HS-5 (cell line): Measurements from ENCODE around the gene LGALS9.

ENCODE experiments used
- DNase-seq: peaks from one replicate; pipeline ENCODE4 v3.0.0-alpha.2; 2012; ENCODE audit warnings: low read depth

Gene LGALS9

DNA sequence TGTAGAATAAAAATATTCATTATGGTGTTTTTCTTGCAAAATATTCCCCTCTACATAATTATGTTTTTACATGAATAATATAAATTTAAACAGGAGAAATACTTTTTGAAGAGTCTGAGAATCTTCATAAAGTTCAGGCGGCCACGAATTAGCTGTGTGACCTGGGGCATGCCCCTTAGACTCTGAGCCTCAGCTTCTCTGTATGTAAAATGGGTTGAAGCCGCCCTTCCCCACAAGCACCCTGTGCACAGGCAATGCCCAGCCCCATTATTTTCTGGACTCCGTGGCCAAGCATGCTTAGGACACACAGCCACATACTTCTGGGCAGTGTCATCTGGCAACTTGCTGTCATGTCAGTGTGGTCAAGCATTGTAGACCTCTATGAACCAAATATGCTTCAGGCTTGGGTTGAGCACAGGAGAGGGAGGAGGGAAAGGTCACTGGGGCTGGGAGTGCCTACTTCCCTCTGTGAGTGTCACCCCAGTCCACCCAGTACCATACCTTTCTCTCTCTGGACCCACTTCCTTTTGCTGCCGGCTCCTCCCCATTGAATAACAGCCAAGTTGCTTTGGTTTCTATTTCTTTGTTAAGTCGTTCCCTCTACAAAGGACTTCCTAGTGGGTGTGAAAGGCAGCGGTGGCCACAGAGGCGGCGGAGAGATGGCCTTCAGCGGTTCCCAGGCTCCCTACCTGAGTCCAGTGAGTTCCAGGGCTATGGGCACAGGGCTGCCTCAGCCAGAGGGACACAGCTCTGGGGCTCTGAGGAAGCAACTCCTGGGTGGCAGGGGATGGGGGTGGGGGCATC lies at the start of gene LGALS9:
Gene LGALS9, plus strand, starts transcription at position 582 of the 804 bp plus-strand sequence. Its CDS starts 78 bp downstream, at position 660.
- no peak for DNase-seq

DNA sequence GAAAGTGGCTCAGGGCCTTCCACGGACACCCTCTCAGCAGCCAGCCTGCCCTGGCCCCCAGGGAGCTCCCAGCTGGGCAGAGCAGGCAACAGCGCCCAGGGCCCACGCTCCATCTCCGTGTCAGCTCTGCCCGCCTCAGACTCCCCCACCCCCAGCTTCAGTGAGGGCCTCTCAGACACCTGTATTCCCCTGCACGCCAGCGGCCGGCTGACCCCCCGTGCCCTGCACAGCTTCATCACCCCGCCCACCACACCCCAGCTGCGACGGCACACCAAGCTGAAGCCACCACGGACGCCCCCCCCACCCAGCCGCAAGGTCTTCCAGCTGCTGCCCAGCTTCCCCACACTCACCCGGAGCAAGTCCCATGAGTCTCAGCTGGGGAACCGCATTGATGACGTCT lies 48.3 kb upstream of the LGALS9 start:
- DNase-seq: no peak

DNA sequence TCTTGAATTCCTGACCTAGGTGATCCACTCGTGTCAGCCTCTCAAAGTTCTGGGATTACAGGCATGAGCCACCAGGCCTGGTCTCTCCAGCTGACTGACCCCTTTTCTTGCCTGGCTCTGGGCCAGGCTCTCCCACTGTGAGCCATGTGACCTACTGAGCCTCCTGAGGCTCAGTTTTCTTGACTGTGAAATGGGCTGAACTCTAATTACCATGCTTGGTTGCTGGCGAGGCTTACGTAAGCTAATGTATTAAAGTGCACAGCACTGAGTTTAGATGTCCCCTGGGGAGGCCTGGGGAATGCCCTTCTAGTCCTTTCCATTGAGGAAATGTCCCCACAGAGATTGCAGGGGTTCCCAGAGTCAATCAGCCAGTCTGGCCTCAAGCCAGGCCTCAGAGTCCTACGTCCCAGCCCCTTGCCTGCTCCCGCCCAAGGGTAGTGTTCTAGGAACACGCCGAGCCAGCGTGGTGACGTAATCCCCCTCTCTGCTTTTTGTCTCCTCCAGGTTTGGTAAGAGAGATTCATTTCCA lies 45.8 kb upstream of the LGALS9 start:
- DNase-seq: no peak

DNA sequence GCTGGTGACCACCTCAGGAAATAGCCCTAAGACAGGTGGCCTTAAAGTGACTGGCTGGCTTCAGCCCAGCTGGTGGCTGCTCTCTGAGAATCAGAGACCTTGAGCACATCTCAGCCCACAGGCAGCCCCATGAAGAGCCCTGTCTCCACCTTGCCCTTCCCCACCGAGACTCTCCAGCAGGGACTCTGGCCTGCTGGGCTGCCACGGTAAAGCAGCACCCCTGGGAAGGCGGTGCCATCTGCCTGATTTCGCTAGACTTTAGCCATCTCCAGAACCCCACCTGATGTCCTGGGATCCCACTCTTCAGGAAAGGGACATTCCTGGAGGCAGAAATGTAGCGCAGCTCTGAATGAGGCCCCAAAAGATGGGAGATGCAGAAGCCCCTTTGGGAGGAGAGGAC lies 45.2 kb upstream of the LGALS9 start:
- no peak for DNase-seq

DNA sequence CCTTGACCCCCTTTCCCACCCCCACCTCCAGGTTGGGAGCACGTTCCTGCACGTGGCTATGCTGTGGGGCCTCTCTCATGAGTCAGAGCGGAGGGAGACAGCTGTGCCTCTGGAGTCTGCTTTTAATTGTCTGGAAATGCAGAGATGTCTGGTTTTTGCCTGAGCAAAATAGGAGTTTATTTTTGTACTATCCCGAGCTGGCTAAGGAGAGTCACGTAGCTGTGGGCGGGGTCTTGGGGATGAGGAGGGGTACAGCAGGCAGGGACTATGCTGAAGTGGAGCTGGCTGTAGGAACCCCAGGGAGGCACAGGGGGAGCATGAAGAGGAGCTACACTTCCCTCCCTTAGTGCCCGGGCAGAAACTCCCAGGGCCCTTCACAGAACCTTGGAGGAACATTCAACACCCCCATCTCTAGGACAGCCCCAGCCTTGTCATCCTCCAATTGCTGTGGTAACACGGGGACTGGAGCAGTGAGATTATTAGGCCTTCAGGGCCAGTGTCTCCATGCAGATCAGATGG lies 44.7 kb upstream of the LGALS9 start:
- DNase-seq: no peak

DNA sequence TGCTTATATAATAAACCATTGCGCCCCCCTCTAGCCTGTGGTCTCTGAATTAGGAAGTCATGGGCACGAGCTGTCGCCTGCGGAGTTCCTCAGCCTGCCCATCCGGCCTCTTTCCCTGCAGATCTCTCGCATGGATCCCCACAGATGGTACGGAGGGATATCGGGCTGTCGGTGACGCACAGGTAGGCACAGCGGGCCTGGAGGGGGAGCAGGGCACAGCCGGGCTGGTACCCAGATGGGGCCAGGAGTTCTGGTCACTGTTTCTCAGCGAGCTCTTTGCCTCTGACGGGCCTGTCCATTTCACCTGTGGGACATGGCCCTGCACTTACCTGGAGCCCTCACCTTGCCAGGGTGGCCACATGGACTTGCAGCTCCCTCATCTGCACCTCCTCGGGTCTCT lies 42.6 kb upstream of the LGALS9 start:
- no peak for DNase-seq

DNA sequence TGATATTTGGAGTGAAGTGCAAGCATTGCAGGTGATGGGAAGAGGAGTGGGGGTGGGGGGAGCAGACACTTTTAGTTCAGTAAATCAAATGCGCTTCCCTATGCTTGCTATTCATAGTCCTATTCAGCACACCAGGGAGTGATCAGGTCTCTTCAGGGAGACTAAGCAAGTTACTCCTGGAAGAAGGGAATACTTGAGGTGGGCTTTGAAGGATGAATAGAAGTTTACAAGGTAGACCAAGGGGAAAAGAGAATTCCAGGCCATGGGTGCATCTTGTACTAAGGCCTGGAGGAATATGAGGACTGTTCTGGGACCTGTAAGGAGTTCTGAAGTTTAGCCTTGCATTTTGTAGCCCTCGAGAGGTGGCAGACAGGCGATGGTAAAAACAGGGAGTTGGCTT lies 40.1 kb upstream of the LGALS9 start:
- DNase-seq: no peak

DNA sequence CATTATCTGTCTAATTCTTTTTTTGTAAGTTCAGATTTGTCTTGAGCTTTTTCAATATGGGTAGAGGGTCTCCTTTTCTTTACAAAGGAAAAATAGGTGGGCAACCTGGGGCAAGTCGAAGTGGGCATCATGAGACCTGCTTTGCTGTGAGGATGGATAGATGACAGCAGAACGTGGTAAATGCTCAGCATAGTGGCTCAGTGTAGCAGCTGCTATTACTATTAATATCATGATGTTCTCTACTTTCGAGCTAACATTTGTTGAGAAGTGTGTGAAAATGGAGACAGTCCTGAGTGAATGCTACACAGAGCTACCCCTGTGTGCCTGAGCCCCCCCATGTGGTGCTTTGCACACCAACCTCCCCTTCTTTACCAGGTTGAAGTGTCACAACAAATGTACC lies 39.0 kb upstream of the LGALS9 start:
- DNase-seq: no peak

DNA sequence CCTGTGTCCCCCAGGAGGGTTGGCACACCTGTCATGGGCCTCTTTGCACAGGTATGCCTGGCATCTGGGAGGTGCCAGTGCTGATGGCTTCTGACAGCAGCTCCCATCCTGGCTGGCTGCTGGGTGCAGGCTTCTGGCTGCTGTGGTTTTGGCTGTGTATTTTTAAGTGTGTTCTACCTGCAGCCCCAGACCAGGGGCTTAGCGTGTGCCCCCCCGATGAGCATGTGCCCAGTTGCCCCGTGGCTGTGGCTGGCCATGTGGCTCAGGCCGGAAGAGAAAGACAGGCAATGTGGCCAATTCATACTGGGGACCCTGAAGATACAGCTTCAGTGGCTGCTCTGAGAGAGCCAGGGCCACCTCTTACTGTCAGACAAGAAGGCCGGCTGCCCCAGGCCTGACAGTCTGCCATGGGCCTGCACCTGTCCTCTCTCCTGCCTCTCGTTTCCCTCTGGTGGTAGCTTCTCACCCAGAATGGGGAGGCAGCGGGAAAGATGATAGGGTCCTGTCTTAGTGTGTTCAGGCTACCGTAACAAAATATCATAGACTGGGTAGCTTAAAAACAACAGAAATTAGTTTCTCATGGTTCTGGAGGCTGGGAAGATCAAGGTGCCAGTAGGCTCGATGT lies 37.6 kb upstream of the LGALS9 start:
- no peak for DNase-seq

DNA sequence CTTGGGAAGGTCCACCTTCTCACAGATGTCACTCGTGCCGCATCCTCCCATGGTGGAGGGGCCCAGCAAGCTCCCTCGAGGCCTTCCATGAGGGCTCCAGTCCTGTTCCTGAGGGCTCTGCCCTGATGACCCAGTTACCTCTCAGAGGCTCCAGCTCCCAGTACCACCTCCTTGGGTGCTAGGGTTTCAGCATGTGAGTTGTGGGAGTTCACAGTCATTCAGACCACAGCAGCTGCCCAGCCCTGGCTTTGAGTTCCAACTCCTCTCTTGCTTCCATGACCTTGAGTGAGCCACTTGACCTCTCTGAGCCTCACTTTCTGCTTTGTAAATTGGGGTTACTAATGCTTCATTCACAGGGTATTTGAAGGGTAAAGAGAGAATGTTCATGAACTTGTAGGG lies 37.1 kb upstream of the LGALS9 start:
- DNase-seq: no peak

DNA sequence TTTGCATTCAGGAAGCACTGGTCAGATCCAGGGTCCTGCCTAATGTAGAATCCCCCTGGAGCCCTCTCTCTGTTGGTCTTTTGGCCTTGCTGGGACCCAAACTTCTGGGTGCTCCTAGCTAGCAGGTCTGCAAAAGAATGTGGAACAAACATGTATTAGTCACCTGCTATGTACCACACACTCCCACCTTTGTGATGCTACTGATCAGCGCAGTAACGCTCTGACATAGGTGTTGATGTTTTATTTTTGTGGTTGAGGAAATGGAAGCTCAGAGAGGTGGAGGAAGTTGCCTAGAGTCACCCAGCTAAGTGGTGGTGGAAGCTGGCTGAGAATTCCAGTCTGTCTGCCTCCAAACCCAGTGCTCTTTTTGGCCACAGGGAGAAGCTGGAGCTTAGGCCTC lies 35.8 kb upstream of the LGALS9 start:
- DNase-seq: no peak

DNA sequence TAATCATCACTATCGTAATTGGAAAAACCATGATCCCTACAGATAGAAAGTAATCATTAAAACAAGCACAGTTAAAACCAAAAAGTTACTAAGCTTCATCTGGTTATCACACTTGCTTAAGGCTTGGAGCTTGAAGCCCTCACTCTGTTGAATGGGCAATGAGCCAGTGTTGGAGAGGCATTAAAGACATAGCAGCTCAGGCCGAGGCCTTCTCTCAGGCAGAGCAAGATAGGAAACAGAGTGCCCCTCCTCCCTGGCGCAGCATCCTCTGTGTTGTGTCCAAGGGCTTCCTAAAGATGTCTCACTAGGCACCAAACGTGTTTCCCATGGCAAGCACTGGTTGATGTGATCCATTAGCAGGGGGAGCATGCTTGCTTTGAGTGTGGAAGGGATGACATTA lies 34.9 kb upstream of the LGALS9 start:
- no peak for DNase-seq

DNA sequence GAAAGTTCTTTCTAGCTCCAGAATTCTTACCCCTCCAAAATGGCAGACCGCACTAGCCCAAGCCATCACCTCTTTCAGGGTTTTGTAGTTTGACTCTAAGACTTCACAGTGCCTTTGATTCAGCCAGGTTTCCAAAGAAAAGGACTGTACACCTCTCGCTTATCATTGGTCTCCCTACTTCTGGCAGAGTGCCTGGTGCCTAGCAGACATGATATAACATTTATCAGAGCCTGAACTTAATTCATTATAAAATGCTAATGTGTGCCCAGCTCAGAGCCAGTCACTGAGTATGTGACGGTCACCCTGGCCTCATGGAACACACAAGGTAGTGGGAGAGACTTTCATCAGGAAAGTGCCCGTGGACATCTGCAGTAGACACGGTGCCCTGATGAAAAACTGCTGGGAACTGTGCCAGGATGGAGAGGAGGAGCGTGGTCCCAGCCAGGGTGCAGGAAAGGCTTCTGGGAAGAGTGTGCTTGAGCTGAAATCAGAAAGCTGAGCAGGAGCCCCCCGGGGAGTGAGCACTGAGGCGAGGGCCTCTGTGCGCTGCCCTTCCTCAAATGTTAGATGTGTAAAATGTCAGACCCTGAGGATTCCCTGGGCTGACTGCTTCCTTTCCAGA lies 34.3 kb upstream of the LGALS9 start:
- no peak for DNase-seq

DNA sequence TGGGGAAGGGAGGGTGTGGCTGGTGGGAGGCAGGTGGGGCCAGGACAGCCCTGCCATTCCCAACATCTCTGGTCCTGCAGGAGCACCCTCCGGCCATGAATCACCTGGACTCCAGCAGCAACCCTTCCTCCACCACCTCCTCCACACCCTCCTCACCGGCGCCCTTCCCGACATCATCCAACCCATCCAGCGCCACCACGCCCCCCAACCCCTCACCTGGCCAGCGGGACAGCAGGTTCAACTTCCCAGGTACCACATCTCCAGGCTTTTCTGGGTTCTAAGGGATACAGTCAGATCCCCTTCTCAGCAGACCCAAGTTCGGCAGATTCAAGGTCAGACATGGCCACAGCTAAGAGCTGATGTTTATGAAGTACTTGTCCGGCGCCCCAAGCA lies 33.8 kb upstream of the LGALS9 start:
- DNase-seq: no peak

DNA sequence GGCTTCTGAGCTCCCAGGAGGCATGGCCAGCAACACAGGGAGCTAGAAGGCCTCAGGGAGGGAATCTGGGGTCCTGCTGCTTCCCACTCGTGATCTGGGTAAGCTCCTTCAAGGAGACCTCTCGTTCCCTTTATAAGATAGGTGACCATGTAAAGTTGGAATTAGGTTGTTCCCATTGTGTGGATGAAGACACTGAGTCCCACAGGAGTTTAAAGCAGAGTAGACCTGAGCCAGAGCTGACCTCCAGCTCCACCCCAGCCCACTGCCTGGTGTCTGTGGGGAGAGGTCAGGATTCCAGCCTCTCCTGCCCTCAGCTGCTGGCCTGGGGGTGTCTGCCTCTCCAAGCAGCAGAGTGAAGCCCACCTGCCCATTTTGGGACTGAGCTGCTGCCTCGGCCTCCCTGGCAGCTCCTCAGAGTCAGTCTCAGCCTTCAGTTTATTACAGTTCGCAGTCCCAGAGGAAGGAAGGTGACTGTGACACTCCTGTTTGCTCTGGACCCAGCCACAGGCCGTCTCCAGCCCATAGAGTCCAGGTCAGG lies 33.1 kb upstream of the LGALS9 start:
- DNase-seq: no peak

DNA sequence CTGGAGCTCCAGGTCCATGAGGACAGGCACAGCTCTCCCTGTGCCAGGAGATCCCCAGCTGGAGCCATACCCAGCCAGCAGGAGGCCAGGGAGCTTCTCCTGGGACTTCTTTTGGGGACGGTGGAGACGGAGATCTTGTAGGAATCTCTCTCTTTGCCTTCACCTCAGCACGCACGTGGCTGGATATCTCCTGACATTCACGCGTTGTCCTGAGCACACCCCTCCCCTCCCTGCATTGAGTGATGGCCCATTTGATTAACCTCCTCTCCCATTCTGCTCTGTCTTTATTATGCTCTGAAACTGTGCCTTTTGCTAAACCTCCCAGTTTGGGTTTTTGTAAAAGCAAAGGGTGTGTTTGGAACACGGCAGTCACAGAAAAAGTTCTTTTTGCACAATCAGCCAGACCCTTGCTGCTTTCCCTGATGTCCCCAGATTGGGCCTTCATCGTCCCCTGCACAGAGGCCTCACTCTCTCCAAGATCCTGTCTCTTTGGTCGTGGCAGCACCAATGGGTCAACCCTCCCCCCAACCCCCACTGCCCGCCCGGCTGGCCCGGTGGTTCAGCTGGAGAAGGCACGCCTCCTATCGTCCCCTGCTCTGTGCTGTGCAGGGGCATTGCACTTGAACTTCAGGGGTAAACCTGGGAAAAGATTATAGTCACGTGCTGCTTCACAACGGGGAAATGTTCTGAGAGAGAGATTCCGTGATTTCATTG lies 32.5 kb upstream of the LGALS9 start:
- no peak for DNase-seq

DNA sequence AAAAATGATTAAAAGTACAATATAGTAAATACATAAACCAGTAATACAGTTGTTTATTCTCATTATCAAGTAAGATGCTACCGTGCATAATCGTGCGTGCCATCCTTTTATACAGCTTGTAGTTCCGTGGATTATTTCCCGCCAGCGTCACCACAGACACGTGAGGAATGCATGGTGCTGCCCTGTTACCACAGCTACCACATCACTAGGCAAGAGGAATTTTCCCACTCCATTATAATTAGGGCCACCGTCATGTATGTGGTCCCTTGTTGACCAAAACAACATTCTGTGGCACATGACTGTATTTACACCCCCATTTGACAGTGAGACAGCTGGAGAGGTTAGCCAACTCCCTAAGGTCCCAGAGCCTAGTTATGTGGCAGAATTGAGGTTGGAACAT lies 30.5 kb upstream of the LGALS9 start:
- no peak for DNase-seq

DNA sequence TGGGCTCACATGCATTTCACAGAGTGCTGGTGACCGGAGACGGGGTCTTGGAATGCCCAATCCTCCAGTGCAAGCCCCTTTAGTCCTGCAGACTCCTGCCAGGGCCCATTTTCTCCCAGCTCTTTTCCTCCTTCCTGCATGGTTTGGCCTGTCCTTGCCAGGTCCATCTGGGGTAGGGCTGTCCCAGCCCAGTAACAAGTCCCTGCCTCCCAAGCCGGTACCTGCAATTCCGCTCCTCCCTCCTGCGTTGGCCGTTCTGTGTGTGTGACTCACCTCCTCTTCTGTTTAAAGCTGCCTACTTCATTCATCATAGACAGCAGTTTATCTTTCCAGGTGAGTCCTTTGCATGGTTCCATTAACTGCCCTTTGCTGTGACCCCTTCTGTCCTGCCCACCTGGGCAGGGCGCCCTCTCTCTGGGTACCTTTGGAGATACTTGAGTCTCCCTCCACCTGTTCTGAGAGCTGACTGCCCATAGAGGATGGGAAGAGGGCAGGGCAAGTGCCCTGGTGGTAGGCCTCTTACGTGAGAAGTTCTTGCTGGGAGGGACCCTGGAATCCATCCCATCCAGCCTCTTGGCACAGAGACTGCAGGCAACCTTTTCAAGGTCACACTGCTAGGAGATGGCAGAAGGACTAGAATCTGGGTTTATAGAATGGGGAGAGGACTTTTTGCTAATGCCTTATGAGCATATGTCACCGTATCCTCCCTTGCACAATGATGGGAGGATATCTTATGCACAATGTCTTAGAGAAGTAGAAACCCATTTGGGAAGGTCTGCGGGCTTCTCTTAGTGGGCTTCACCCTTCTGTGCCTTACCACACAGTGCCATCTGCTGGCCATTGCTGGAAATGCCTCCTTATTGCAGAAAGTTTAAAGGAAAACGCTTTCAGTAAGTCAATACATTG lies 29.7 kb upstream of the LGALS9 start:
- no peak for DNase-seq

DNA sequence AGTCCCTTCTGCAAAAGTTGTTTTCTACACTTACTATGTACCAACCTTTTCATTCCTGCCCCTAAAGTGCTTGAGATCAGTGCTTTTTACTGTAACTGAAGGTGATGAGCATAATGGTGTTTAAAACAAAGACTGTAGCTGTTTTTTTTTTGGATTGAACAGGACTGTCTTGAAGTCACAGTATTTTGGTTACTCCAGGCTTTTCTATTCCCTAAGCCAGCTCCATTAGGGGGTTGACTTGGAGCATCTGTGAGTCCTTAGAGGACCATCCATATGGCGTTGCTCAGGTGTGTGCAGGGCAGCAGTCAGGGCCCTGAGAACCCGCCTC lies 29.0 kb upstream of the LGALS9 start:
- no peak for DNase-seq

DNA sequence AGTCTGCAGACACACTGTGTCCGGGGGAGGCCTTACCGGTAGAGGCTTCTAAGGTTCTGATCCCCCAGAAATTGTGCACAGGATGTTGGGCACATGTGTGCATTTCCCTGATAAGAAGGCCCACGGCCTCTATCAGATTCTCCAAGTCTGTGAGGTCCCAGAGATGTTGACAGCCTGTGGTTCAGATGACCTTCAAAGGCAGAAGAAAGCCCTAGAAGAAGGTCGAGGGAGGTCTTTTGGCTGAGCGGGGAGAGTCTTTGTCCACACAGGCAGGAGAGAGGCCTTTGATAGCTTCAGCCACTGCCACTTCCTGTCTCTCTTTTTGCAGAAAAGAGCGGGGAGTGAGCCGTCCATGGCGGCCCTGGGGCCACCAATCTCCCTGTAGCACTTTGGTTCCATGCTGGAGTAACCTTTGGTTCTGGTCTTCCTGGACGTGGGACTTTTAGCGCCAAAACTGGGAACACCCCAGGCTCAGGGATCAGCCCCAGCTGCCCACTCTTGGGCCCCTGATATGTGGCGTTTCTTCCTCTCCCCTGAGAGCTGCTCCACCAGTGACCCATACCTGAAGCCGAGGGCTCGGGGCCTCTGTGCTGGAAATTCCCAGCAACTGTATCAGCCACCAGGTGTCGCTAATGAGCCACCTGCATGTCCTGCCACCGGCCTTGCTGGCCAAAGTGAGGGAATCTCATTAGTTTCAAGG lies 28.1 kb upstream of the LGALS9 start:
- no peak for DNase-seq

DNA sequence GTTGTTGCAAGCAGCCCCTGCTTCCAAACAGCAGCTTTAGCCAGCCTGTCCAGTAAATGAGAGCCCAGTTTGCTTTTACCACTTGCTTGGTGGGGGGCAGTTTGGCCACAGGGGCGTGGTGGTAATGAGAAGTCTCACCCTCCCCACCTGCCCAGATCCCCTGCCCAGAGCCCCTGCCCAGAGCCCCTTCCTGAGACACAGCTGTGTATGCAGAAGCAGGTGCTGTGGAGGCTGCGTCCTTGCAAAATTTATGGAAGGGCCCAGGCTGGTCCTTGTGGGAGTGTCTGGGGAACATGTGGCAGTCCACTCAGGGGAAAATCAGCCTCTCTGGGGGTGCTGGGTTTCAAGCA lies 27.6 kb upstream of the LGALS9 start:
- no peak for DNase-seq
